GM12864 (cell line): Measurements from ENCODE around the gene SLC22A17.
"Not testable (repeated sequence)": the region's sequence is repeated elsewhere in the genome, so short reads cannot be mapped to it uniquely, and the experiment has no call there.

ENCODE experiments used
- DNase-seq: peaks from one replicate; pipeline ENCODE4 v3.0.0-alpha.2; 2011; ENCODE audit warnings: low read depth
- H3K4me3 ChIP-seq: 2 replicates; pipeline ENCODE4 v1.5.1; 2011; ENCODE audit warnings: mild to moderate bottlenecking, low read depth, low read length, control low read depth
- TF ChIP-seq, protein P1 (sequence below): IDR thresholded peaks from 2 replicates; pipeline ENCODE4 v1.5.1; 2011; ENCODE audit warnings: low read depth, mild to moderate bottlenecking, moderate library complexity, low read length, control low read depth, inconsistent platforms; ENCODE audit errors: missing control alignments

The SLC22A17 gene

DNA sequence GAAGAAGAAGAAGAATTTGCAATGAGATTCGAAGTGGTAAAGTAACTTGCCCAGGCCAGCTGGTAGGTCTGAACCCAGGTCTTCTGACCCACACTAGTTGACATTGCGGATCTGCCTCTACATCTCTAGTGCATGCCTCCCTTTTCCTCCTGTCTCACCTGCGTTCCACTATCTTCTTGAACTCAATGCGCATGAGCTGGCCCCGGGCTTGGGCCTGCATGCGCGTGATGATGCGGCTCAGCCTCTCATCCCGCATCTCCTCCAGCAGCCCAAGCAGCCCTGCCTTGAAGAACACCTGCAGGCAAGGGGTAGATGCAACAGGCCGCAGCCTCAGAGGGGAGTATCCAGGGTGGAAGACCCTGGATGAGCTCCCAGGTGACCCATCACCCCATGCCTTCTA lies 43.4 kb upstream of the SLC22A17 start:
- H3K4me3 ChIP-seq: no peak overlapping the region
- DNase-seq: no peak
- TF ChIP-seq, protein P1, sequence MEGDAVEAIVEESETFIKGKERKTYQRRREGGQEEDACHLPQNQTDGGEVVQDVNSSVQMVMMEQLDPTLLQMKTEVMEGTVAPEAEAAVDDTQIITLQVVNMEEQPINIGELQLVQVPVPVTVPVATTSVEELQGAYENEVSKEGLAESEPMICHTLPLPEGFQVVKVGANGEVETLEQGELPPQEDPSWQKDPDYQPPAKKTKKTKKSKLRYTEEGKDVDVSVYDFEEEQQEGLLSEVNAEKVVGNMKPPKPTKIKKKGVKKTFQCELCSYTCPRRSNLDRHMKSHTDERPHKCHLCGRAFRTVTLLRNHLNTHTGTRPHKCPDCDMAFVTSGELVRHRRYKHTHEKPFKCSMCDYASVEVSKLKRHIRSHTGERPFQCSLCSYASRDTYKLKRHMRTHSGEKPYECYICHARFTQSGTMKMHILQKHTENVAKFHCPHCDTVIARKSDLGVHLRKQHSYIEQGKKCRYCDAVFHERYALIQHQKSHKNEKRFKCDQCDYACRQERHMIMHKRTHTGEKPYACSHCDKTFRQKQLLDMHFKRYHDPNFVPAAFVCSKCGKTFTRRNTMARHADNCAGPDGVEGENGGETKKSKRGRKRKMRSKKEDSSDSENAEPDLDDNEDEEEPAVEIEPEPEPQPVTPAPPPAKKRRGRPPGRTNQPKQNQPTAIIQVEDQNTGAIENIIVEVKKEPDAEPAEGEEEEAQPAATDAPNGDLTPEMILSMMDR: no peak

- no peak overlapping the region for H3K4me3 ChIP-seq
- TF ChIP-seq, protein P1: no peak
- DNase-seq: no peak
Observed at GRCh38 chr14:23392613-23393012, 39.9 kb upstream of the SLC22A17 start.

DNA sequence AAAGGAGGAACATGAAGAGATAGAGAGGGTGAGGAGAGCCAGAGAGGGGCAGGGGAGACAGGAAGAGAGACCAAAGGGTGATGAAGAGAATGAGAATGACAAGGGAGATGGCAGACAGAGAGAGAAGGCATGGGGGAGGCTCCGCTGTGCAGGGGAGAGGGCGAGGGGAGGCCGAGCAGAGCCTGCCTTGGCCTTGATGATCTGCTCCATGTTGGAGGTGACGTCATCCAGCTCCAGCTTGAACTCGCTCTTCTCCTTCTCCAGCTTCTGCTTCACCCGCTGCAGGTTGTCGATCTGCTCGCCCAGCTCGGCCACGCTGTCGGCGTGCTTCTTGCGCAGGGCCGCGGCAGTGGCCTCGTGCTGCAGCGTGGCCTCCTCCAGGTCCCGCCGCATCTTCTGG lies 37.2 kb upstream of the SLC22A17 start:
- not testable (repeated sequence) for H3K4me3 ChIP-seq

DNA sequence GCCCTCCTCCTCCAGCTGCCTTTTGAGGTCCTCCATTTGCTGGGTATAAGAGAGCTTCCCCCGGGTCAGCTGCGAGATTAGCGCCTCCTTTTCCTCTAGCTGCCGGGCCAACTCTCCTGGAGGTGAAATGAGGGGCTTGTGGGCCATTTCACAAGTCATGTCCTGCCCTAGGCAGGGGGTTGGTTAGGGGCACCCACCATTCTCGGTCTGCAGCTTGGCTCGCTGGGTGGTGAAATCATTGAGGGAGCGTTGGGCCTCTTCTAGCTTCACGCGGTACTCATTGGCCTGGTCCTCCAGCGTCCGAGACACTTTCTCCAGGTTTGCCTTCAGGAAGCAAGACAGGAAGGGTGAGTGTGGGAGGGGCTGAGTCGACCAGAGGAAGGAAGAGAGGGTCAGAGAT lies 36.7 kb upstream of the SLC22A17 start:
- no peak overlapping the region for H3K4me3 ChIP-seq
- no peak for DNase-seq
- TF ChIP-seq, protein P1: no peak

More for the DNA sequence above, 37.2 kb upstream of the SLC22A17 start:
- not testable (repeated sequence) for DNase-seq

GRCh38 chr14:23388996-23389395 lies 36.3 kb upstream of the SLC22A17 start:
- DNase-seq: no peak
- TF ChIP-seq, protein P1: no peak
- no peak overlapping the region for H3K4me3 ChIP-seq

GRCh38 chr14:23387916-23388882 lies 35.5 kb upstream of the SLC22A17 start:
- TF ChIP-seq, protein P1: no peak
- no peak overlapping the region for H3K4me3 ChIP-seq
- no peak for DNase-seq

- TF ChIP-seq, protein P1: no peak
- H3K4me3 ChIP-seq: no peak overlapping the region
- DNase-seq: no peak
Observed at GRCh38 chr14:23386999-23387398, 34.3 kb upstream of the SLC22A17 start.

DNA sequence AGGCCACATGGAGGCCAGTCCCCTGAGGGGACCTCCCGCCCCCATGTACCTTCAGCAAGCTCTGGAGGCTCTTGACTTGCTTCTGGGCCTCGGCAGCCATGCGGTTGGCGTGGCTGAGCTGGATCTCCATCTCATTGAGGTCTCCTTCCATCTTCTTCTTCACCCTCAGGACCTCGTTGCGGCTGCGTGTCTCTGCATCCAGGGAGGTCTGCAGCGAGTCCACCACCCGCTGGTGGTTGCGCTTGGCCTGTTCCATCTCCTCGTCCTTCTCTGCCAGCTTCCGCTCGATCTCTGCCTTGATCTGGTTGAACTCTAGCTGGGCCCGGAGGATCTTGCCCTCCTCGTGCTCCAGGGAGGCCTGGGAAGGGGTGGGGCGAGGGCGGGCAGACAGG lies 33.6 kb upstream of the SLC22A17 start:
- not testable (repeated sequence) for H3K4me3 ChIP-seq, DNase-seq
